Effector memory CD4-positive, alpha-beta T cell (primary cell): ENCODE measurements around the gene TRMT61A.
"Not testable (repeated sequence)": the region's sequence is repeated elsewhere in the genome, so short reads cannot be mapped to it uniquely, and the experiment has no call there.

ENCODE experiments used
- DNase-seq, 3 donors: peaks; one replicate each; pipeline ENCODE4 v3.0.0-alpha.2; 2020
- H3K27ac ChIP-seq: 2 replicates; pipeline ENCODE4 v1.7.0; 2013; ENCODE audit warnings: mild to moderate bottlenecking, low read length, moderate library complexity; ENCODE audit not compliant: insufficient read depth, poor library complexity, severe bottlenecking
- H3K27me3 ChIP-seq: replicated peaks from 2 replicates; pipeline ENCODE4 v1.7.0; 2013; ENCODE audit warnings: mild to moderate bottlenecking, low read length; ENCODE audit not compliant: insufficient read depth, control insufficient read depth, poor library complexity, severe bottlenecking
- H3K36me3 ChIP-seq: 2 replicates; pipeline ENCODE4 v1.7.0; 2013; ENCODE audit warnings: mild to moderate bottlenecking, low read length, moderate library complexity; ENCODE audit not compliant: control insufficient read depth, insufficient read depth
- H3K4me1 ChIP-seq: 2 replicates; pipeline ENCODE4 v1.7.0; 2013; ENCODE audit warnings: low read length, mild to moderate bottlenecking; ENCODE audit not compliant: control insufficient read depth, insufficient read depth, poor library complexity, severe bottlenecking
- H3K4me3 ChIP-seq: 2 replicates; pipeline ENCODE4 v1.7.0; 2013; ENCODE audit warnings: low read length, low read depth, mild to moderate bottlenecking; ENCODE audit not compliant: insufficient read depth, poor library complexity, severe bottlenecking
- H3K9me3 ChIP-seq: 2 replicates; pipeline ENCODE4 v1.7.0; 2013; ENCODE audit warnings: mild to moderate bottlenecking, low read length, moderate library complexity; ENCODE audit not compliant: control insufficient read depth

Gene TRMT61A

GRCh38 chr14:103508521-103509329 lies 20.3 kb upstream of the TRMT61A start:
- H3K4me3 ChIP-seq = no peak overlapping the region
- no peak for DNase-seq
- H3K27me3 ChIP-seq = no peaks in the 10 kb centered on the region
- H3K4me1 ChIP-seq = no peaks in the 10 kb centered on the region
- H3K9me3 ChIP-seq = no peaks in the 10 kb centered on the region
- no peak overlapping the region for H3K27ac ChIP-seq
- H3K36me3 ChIP-seq = peaks cover 16% of the 10 kb centered on the region

DNA sequence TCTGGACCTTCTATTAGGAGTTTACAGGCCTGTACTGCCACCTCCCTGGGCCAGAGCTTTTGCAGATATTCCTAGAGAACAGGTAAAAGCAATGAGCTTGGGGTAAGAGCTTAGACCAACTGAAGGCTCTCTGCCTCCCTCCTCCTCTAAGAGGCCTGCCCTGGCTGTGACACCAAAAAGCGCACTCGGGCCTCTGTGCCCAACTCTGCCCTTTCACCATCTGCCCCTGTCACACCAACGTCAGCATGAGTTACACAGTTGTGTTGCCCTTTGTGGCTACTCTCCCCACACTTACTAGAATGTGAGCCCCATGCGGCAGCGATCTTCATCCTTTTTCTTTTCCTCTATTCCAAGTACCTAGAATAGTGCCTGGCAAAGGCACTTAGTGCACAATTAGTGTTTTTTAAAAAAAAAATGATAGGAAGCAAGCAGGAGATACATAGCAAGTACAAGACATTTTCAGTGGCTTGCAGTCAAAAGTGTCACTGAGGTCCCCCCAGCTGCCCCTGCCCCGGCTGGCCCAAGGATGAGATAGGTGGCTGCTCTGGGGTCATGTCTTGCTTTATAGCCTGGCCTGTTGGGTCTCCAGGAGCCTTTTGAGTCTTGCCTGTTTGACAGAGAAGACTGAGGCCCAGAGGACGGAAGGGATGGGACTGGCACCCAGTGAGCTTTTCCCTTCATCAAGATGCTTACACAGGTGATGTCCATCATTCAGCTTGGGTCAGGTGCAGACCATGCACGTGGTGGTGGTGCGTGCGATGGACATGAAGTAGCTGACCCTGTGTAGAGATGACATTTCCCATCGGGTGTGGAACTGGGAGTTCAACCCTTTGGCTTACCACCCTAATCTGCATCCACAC lies 18.9 kb upstream of the TRMT61A start:
- Histone ChIP-seq H3K36me3 (peaks cover 7% of the 10 kb centered on the region), H3K27ac (no peak overlapping the region), H3K9me3 (no peaks in the 10 kb centered on the region), H3K4me1 (no peaks in the 10 kb centered on the region), H3K27me3 (no peaks in the 10 kb centered on the region), H3K4me3 (no peak overlapping the region)
- no peak for DNase-seq

- Histone ChIP-seq H3K27ac (no peak overlapping the region), H3K9me3 (no peaks in the 10 kb centered on the region), H3K4me3 (no peak overlapping the region), H3K36me3 (peaks cover 4% of the 10 kb centered on the region), H3K27me3 (no peaks in the 10 kb centered on the region), H3K4me1 (no peaks in the 10 kb centered on the region)
- no peak for DNase-seq
Observed at GRCh38 chr14:103510724-103511693, 18.0 kb upstream of the TRMT61A start.

- not testable (repeated sequence) for DNase-seq, H3K36me3 ChIP-seq, H3K27ac ChIP-seq, H3K27me3 ChIP-seq, H3K4me1 ChIP-seq, H3K9me3 ChIP-seq, H3K4me3 ChIP-seq
Observed at GRCh38 chr14:103512180-103512579, 16.8 kb upstream of the TRMT61A start.

GRCh38 chr14:103512701-103513611 lies 16.0 kb upstream of the TRMT61A start:
- peaks cover 4% of the 10 kb centered on the region for H3K36me3 ChIP-seq
- no peak overlapping the region for H3K27ac ChIP-seq
- no peaks in the 10 kb centered on the region for H3K4me1 ChIP-seq
- no peaks in the 10 kb centered on the region for H3K9me3 ChIP-seq
- DNase-seq = no peak
- H3K4me3 ChIP-seq = no peak overlapping the region
- H3K27me3 ChIP-seq = no peaks in the 10 kb centered on the region

- Histone ChIP-seq H3K4me3 (no peak overlapping the region), H3K27me3 (no peaks in the 10 kb centered on the region), H3K27ac (no peak overlapping the region), H3K4me1 (peaks cover 3% of the 10 kb centered on the region), H3K9me3 (no peaks in the 10 kb centered on the region), H3K36me3 (peaks cover 4% of the 10 kb centered on the region)
- no peak for DNase-seq
Observed at GRCh38 chr14:103514596-103515421, 14.2 kb upstream of the TRMT61A start.

DNA sequence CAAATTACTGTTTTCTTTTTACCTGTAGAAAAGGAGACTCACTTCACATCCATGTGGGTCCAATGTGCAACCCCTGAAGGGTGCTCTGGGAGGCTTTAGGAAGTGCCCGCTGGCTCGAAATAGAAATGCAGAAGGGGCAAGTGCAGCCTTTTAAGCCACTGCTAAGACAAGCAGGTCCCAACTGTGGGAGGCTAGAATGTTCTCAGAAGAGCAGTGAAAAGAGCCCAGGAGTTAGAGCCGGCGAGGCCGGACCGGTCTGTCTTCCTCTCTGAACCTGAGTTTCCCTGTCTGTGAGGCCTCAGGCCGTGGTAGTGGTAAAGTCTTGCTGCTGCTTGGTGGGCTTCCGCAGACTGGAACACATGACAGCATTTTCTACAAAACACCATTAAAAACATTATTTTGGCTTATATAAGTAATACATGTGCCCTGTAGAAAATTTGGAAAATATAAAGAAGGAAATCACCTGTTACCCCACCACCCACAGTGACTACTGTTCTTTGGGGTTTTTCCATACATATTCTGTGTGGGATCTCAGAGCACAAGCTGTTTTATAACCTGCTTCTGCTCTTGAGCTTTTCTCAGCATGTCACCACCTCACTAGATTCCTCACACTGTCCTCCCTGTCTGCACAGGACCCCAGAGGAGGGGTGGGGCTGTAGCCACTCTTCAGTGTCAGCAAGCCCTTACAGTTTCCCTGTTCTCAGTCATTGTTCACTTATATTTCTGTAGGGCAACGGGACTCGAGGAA lies 12.4 kb upstream of the TRMT61A start:
- no peak overlapping the region for H3K4me3 ChIP-seq
- no peaks in the 10 kb centered on the region for H3K9me3 ChIP-seq
- DNase-seq = no peak
- no peaks in the 10 kb centered on the region for H3K36me3 ChIP-seq
- no peak overlapping the region for H3K27ac ChIP-seq
- H3K4me1 ChIP-seq = peaks cover 15% of the 10 kb centered on the region
- no peaks in the 10 kb centered on the region for H3K27me3 ChIP-seq

DNA sequence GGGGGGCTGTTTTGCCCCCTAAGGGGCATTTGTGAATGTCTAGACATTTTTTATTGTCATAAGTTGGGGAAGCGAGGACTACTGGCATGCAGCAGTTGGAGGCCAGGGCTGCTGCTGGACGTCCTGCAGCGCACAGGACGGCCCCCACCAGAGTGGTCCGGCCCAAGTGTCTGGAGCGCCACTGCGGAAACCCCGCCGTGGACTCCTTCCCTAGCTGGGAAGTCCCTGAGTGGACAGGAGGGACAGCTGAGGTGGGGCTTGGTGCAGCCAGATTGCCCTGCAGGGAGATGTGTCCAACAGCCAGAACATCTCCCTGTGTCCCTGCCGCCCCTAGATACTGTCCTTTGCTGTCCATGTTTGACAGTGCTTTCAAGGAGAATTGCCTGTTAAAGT lies 11.8 kb upstream of the TRMT61A start:
- no peak for DNase-seq
- Histone ChIP-seq H3K9me3 (no peaks in the 10 kb centered on the region), H3K27me3 (no peaks in the 10 kb centered on the region), H3K36me3 (no peaks in the 10 kb centered on the region), H3K4me3 (no peak overlapping the region), H3K4me1 (peaks cover 18% of the 10 kb centered on the region), H3K27ac (no peak overlapping the region)
